Endodermal cell (in vitro differentiated cells): Measurements from ENCODE around the gene PPP2R3A. TPM values are rescaled to one million over a fixed set of nuclear protein-coding genes. Genes with fewer than 3 reads are reported as not detected.
"Not testable (repeated sequence)": the region's sequence is repeated elsewhere in the genome, so short reads cannot be mapped to it uniquely, and the experiment has no call there.

Experiments used
- DNase-seq: peaks from one replicate; pipeline ENCODE4 v3.0.0-alpha.2; 2017
- H3K27ac ChIP-seq: 2 replicates; pipeline ENCODE4 v1.5.1; 2013; ENCODE audit warnings: mild to moderate bottlenecking, low read depth, low read length, moderate library complexity
- H3K27me3 ChIP-seq: 2 replicates; pipeline ENCODE4 v1.6.1; 2013; ENCODE audit warnings: mild to moderate bottlenecking, low read length, moderate library complexity; ENCODE audit not compliant: insufficient read depth, control insufficient read depth, poor library complexity, severe bottlenecking
- H3K36me3 ChIP-seq: 2 replicates; pipeline ENCODE4 v1.7.0; 2013; ENCODE audit warnings: mild to moderate bottlenecking, low read length, moderate library complexity; ENCODE audit not compliant: control insufficient read depth, insufficient read depth
- H3K4me1 ChIP-seq: one replicate; pipeline ENCODE4 v1.7.0; 2013; ENCODE audit warnings: low read length; ENCODE audit not compliant: control insufficient read depth, insufficient read depth
- H3K4me3 ChIP-seq: 2 replicates; pipeline ENCODE4 v1.5.1; 2013; ENCODE audit warnings: mild to moderate bottlenecking, low read length, moderate library complexity
- H3K9ac ChIP-seq: 2 replicates; pipeline ENCODE4 v1.6.1; 2013; ENCODE audit warnings: mild to moderate bottlenecking, low read length, moderate library complexity; ENCODE audit not compliant: poor library complexity, severe bottlenecking; ENCODE audit errors: extremely low read depth
- H3K9me3 ChIP-seq: 2 replicates; pipeline ENCODE4 v1.6.1; 2013; ENCODE audit warnings: mild to moderate bottlenecking, low read length, moderate library complexity; ENCODE audit not compliant: control insufficient read depth
- H3K27ac Mint-ChIP-seq: 2 replicates; pipeline ENCODE4 v1.8.0; 2020; ENCODE audit warnings: mixed read lengths
- H3K27me3 Mint-ChIP-seq: 2 replicates; pipeline ENCODE4 v1.8.0; 2021; ENCODE audit warnings: mild to moderate bottlenecking, mixed read lengths; ENCODE audit not compliant: insufficient read depth
- H3K36me3 Mint-ChIP-seq: 2 replicates; pipeline ENCODE4 v1.8.0; 2020; ENCODE audit warnings: low read depth, mixed read lengths
- H3K4me1 Mint-ChIP-seq: 2 replicates; pipeline ENCODE4 v1.8.0; 2020; ENCODE audit warnings: mixed read lengths
- H3K4me3 Mint-ChIP-seq: 2 replicates; pipeline ENCODE4 v1.8.0; 2020; ENCODE audit warnings: mild to moderate bottlenecking, moderate library complexity, mixed read lengths
- H3K9me3 Mint-ChIP-seq: 2 replicates; pipeline ENCODE4 v1.8.0; 2020; ENCODE audit warnings: mild to moderate bottlenecking, mixed read lengths
- CTCF ChIP-seq: fragments of 200-600 bp; sonication (generic); conservative IDR thresholded peaks from 2 replicates; pipeline ENCODE4 v1.5.0; 2021; ENCODE audit warnings: antibody characterized with exemption, mild to moderate bottlenecking
- WGBS, 2 experiments: methylation state at CpG; one replicate each; pipeline versions ENCODE4 v1.1.5 to v1.1.7; 2013; ENCODE audit warnings: missing lambda C conversion rate in 2 of 2, mixed read lengths in 1 of 2; ENCODE audit not compliant: insufficient coverage in 1 of 2, insufficient read length in 1 of 2; 5-methylcytosine and 5-hydroxymethylcytosine counted together
- total RNA-seq, 2 donors: library from RNA; stranded (reverse); fragmentation: NEBNext Ultra II Directional in 1 of 2; extraction: Animal tissue kit (Norgen Biotek cat#: 25700) in 1 of 2; gene quantifications; 2 replicates in 1 of 2; 3 replicates in 1 of 2; pipeline ENCODE4 v1.2.1, GENCODE V29; 2021

The PPP2R3A gene
- total RNA-seq, 2 donors from 2014 or later = 12.5 to 16.5 TPM

- H3K9me3 ChIP-seq = peaks cover 4% of the 10 kb centered on the region
- DNase-seq = no peak
- H3K4me1 ChIP-seq = no peaks in the 10 kb centered on the region
- H3K4me3 ChIP-seq = no peak overlapping the region
- Mint-ChIP-seq H3K4me1 (no peaks in the 10 kb centered on the region), H3K36me3 (peaks cover 14% of the 10 kb centered on the region), H3K9me3 (peaks cover 35% of the 10 kb centered on the region), H3K27ac (no peak overlapping the region), H3K4me3 (no peak overlapping the region), H3K27me3 (no peaks in the 10 kb centered on the region)
- no peaks in the 10 kb centered on the region for H3K36me3 ChIP-seq
- no peak overlapping the region for H3K9ac ChIP-seq
- no peak for TF ChIP-seq CTCF
- no peak overlapping the region for H3K27ac ChIP-seq
- H3K27me3 ChIP-seq = no peaks in the 10 kb centered on the region
- WGBS, 2 experiments = 92 to 98% methylated on average over 6 to 8 of the region's 8 CpGs
These were observed 155.1 kb downstream of the PPP2R3A start for GRCh38 chr3:136120373-136121348.

GRCh38 chr3:136122006-136122405 lies 156.5 kb downstream of the PPP2R3A start:
- no peak for DNase-seq
- H3K36me3 Mint-ChIP-seq = peaks cover 24% of the 10 kb centered on the region

GRCh38 chr3:136131647-136132046 lies 166.1 kb downstream of the PPP2R3A start:
- DNase-seq, H3K9ac ChIP-seq, H3K9me3 ChIP-seq, H3K27ac Mint-ChIP-seq, H3K36me3 ChIP-seq, H3K4me3 Mint-ChIP-seq, H3K4me3 ChIP-seq, H3K27me3 Mint-ChIP-seq, H3K27ac ChIP-seq, H3K4me1 ChIP-seq, H3K27me3 ChIP-seq: not testable (repeated sequence)
- peaks cover 15% of the 10 kb centered on the region for H3K36me3 Mint-ChIP-seq
- H3K4me1 Mint-ChIP-seq = peaks cover 16% of the 10 kb centered on the region
- peaks cover 21% of the 10 kb centered on the region for H3K9me3 Mint-ChIP-seq
- 89% methylated on average over 3 of the region's 3 CpGs; no CpG with 5 or more reads in 1 of the 2 experiments for WGBS, 2 experiments

More at GRCh38 chr3:136122006-136122405, 156.5 kb downstream of the PPP2R3A start:
- H3K9me3 ChIP-seq = peaks cover 10% of the 10 kb centered on the region
- peaks cover 4% of the 10 kb centered on the region for H3K36me3 ChIP-seq
- Mint-ChIP-seq H3K9me3 (peaks cover 33% of the 10 kb centered on the region), H3K27ac (no peak overlapping the region), H3K4me3 (no peak overlapping the region), H3K27me3 (no peaks in the 10 kb centered on the region), H3K4me1 (no peaks in the 10 kb centered on the region)
- no peak for TF ChIP-seq CTCF
- no peak overlapping the region for H3K27ac ChIP-seq
- 92 to 93% methylated on average over 3 to 4 of the region's 4 CpGs for WGBS, 2 experiments
- no peak overlapping the region for H3K4me3 ChIP-seq
- H3K27me3 ChIP-seq = no peaks in the 10 kb centered on the region
- no peak overlapping the region for H3K9ac ChIP-seq
- H3K4me1 ChIP-seq = no peaks in the 10 kb centered on the region
